Osteoblast (primary cell): ENCODE results near the gene SGTA. TPM values are rescaled to one million over a fixed set of nuclear protein-coding genes. Genes with fewer than 3 reads are reported as not detected.
A peak's percentile ranks its signal among the peaks of the same experiment; 100 is the strongest.

Source experiments
- DNase-seq: peaks from one replicate; pipeline ENCODE4 v3.0.0; 2011; ENCODE audit warnings: low spot score, mixed read lengths; ENCODE audit not compliant: insufficient read length; ENCODE audit errors: missing footprints
- H2AFZ ChIP-seq: 2 replicates; pipeline ENCODE4 v1.6.0; 2011; ENCODE audit warnings: mild to moderate bottlenecking, low read length
- H3K27ac ChIP-seq: 2 replicates; pipeline ENCODE4 v1.5.1; 2011; ENCODE audit warnings: mild to moderate bottlenecking, low read depth, low read length, moderate library complexity
- H3K27me3 ChIP-seq: 2 replicates; pipeline ENCODE4 v1.6.0; 2012; ENCODE audit warnings: mild to moderate bottlenecking, control low read depth, inconsistent platforms, low read length, moderate library complexity; ENCODE audit not compliant: insufficient read depth
- H3K36me3 ChIP-seq: 2 replicates; pipeline ENCODE4 v1.5.1; 2011; ENCODE audit warnings: mild to moderate bottlenecking, low read length, control low read depth, moderate library complexity; ENCODE audit not compliant: insufficient read depth
- H3K4me1 ChIP-seq: 2 replicates; pipeline ENCODE4 v1.5.1; 2011; ENCODE audit warnings: mild to moderate bottlenecking, low read length, control low read depth, moderate library complexity; ENCODE audit not compliant: insufficient read depth
- H3K4me2 ChIP-seq: 2 replicates; pipeline ENCODE4 v1.6.0; 2011; ENCODE audit warnings: mild to moderate bottlenecking, low read length; ENCODE audit not compliant: insufficient read depth
- H3K4me3 ChIP-seq: fragments of 200-600 bp; sonication (generic); 3 replicates; pipeline ENCODE4 v1.5.1; 2012; ENCODE audit warnings: mild to moderate bottlenecking, low read length, inconsistent platforms; ENCODE audit not compliant: insufficient read depth
- H3K79me2 ChIP-seq: 2 replicates; pipeline ENCODE4 v1.6.0; 2012; ENCODE audit warnings: mild to moderate bottlenecking, low read length, control low read depth, inconsistent platforms; ENCODE audit not compliant: insufficient read depth
- H3K9me3 ChIP-seq: 2 replicates; pipeline ENCODE4 v1.5.1; 2011; ENCODE audit warnings: low read depth, low read length, control low read depth
- H4K20me1 ChIP-seq: 2 replicates; pipeline ENCODE4 v1.6.0; 2012; ENCODE audit warnings: mild to moderate bottlenecking, low read length, control low read depth; ENCODE audit not compliant: insufficient read depth
- total RNA-seq: library from RNA; depleted of rRNA; stranded (reverse); fragments of >200 nt; gene quantifications from 2 replicates; pipeline ENCODE4 v1.2.3, GENCODE V29; 2012
- TF ChIP-seq, protein P1 (sequence below): IDR thresholded peaks from 2 replicates; pipeline ENCODE4 v1.5.1; 2011; ENCODE audit warnings: mild to moderate bottlenecking, low read depth, low read length, moderate library complexity; ENCODE audit errors: extremely low read depth

The SGTA gene
- total RNA-seq, 1 donor, result 38.7 TPM

DNA sequence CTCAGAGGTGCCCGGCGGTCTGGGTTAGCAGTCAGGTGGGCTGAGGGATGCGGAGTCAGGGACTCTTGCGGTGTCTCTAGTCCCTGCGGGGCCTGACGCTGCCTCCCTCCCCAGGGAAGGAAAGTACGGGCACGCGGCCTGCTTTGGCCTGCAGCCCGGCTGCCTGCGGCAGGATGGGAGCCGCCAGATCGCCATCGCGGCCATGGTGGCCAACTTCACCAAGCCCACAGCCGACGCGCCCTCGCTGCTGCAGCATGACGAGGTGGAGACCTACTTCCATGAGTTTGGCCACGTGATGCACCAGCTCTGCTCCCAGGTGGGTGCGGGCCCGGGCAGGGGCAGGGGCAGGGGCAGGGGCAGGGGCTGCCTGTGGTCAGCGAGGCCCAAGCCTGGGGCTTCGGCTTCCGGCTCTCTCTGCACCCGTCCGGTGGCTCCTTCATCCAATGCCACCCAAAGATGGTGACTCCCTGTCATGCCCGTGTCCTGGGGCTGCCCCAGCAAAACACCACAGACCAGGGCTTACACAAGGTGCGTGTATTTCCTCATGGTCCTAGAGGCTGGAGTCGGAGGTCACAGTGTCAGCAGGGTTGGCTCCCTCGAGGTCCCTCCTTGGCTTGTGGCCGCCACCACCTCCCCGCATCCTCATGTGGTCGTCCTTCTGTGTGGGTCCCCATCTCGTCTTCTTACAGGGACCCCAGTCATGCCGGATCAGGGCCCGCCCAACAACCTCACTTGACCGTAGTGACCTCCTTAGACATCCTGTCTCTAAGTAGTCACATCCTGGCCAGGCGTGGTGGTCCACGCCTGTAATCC, 25.3 kb upstream of the SGTA start:
- no peaks in the 10 kb centered on the region for H3K79me2 ChIP-seq
- H3K27ac ChIP-seq, result no peak overlapping the region
- no peaks in the 10 kb centered on the region for H4K20me1 ChIP-seq
- TF ChIP-seq, protein P1, sequence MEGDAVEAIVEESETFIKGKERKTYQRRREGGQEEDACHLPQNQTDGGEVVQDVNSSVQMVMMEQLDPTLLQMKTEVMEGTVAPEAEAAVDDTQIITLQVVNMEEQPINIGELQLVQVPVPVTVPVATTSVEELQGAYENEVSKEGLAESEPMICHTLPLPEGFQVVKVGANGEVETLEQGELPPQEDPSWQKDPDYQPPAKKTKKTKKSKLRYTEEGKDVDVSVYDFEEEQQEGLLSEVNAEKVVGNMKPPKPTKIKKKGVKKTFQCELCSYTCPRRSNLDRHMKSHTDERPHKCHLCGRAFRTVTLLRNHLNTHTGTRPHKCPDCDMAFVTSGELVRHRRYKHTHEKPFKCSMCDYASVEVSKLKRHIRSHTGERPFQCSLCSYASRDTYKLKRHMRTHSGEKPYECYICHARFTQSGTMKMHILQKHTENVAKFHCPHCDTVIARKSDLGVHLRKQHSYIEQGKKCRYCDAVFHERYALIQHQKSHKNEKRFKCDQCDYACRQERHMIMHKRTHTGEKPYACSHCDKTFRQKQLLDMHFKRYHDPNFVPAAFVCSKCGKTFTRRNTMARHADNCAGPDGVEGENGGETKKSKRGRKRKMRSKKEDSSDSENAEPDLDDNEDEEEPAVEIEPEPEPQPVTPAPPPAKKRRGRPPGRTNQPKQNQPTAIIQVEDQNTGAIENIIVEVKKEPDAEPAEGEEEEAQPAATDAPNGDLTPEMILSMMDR, result no peak
- DNase-seq, result peak; percentile 76
- H3K4me3 ChIP-seq, result no peak overlapping the region
- H3K27me3 ChIP-seq, result no peaks in the 10 kb centered on the region
- no peak overlapping the region for H3K4me2 ChIP-seq
- H2AFZ ChIP-seq, result no peak overlapping the region
- H3K9me3 ChIP-seq, result no peaks in the 10 kb centered on the region
- peaks cover 31% of the 10 kb centered on the region for H3K36me3 ChIP-seq
- no peaks in the 10 kb centered on the region for H3K4me1 ChIP-seq

DNA sequence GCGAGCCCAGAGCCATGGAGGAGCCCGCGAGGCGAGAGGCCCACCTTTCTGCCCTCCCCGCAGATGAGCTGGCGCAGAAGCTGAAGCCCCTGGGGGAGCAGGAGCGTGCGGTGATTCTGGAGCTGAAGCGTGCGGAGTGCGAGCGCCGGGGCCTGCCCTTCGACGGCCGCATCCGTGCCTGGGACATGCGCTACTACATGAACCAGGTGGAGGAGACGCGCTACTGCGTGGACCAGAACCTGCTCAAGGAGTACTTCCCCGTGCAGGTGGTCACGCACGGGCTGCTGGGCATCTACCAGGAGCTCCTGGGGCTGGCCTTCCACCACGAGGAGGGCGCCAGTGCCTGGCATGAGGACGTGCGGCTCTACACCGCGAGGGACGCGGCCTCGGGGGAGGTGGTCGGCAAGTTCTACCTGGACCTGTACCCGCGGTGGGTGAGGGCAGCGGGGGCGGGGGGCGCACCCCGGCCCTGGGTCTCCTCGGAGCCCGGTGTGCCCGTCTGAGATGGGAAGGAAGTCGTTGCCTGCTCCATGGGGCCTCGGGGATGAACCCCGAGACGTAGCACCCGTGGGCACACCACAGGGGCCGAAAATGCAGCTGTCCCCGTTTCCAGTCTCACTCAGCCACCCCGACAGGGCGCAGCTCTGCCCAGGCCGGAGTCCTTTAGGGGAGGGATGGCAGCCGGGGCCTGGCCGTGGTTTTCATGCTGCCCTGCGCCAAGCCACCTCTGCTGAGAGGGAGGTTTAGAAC, 24.5 kb upstream of the SGTA start:
- H2AFZ ChIP-seq, result no peak overlapping the region
- H3K4me1 ChIP-seq, result no peaks in the 10 kb centered on the region
- no peaks in the 10 kb centered on the region for H3K79me2 ChIP-seq
- no peak overlapping the region for H3K4me2 ChIP-seq
- TF ChIP-seq, protein P1, result no peak
- H3K9me3 ChIP-seq, result no peaks in the 10 kb centered on the region
- DNase-seq, result peak; percentile 89
- peaks cover 34% of the 10 kb centered on the region for H3K36me3 ChIP-seq
- H3K4me3 ChIP-seq, result no peak overlapping the region
- no peaks in the 10 kb centered on the region for H3K27me3 ChIP-seq
- no peak overlapping the region for H3K27ac ChIP-seq
- no peaks in the 10 kb centered on the region for H4K20me1 ChIP-seq

DNA sequence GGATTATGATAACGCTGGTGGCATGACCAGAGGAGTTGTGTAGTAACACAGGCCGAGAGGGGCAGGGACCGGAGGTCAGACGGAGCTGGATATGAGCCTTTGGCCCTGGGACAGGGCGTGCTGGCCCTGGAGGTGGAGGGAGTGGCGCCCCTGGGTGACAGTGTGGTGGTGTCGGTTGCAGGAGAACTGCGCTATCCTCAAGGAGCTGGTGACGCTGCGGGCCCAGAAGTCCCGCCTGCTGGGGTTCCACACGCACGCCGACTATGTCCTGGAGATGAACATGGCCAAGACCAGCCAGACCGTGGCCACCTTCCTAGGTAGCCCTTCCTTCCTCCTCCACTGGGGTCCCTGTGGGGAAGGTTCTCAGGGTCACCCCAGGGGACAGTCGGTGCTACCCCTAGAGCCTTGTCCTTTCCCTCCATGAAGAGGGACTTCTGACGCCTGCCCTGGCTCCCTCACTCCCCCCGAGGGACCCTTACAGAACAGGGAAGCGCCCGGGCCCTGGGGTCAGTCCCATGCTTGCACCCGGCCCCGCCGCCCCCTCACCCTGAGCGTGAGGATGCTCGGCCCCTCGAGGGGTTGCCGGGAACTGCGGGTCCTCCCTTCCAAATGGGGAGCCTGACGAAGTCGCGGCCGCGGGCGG, 23.8 kb upstream of the SGTA start:
- Histone ChIP-seq H3K27me3 (no peaks in the 10 kb centered on the region), H3K79me2 (no peaks in the 10 kb centered on the region), H3K27ac (no peak overlapping the region), H3K36me3 (peaks cover 35% of the 10 kb centered on the region), H2AFZ (no peak overlapping the region), H4K20me1 (no peaks in the 10 kb centered on the region), H3K4me2 (no peak overlapping the region), H3K4me3 (no peak overlapping the region), H3K4me1 (no peaks in the 10 kb centered on the region), H3K9me3 (no peaks in the 10 kb centered on the region)
- DNase-seq, result peak; percentile 79
- TF ChIP-seq, protein P1, result no peak
